Stimulated activated naive CD8-positive, alpha-beta T cell treated with anti-CD3 and anti-CD28 coated beads, Interleukin-15, Interleukin-2, amounts not matched to agents 100 U/mL and 50 U/mL, for 24 hours (primary cell): ENCODE results near the gene MFAP3.

Source experiments
- ATAC-seq: fragments of 150-1000 bp; cut with Tn5 transposase; one replicate; pipeline ENCODE4 v1.10.0; 2021
- DNase-seq: peaks from one replicate; pipeline ENCODE4 v3.0.0; 2021

Gene MFAP3

GRCh38 chr5:154092356-154093141 is 53.8 kb downstream of the MFAP3 start:
- ATAC-seq (no peak), DNase-seq (no peak)

GRCh38 chr5:154093142-154093532 is 54.4 kb downstream of the MFAP3 start:
- no peak for ATAC-seq

GRCh38 chr5:154095904-154096303 is 57.1 kb downstream of the MFAP3 start:
- no peak for ATAC-seq

More at GRCh38 chr5:154093142-154093532, 54.4 kb downstream of the MFAP3 start:
- no peak for DNase-seq

GRCh38 chr5:154097031-154097430 is 58.3 kb downstream of the MFAP3 start:
- no peak for ATAC-seq
- DNase-seq: no peak

More at GRCh38 chr5:154095904-154096303, 57.1 kb downstream of the MFAP3 start:
- DNase-seq: no peak

- DNase-seq: no peak
- no peak for ATAC-seq
Measured at GRCh38 chr5:154098465-154098864, 59.7 kb downstream of the MFAP3 start.

- ATAC-seq (no peak), DNase-seq (no peak)
Measured at GRCh38 chr5:154101184-154101583, 62.4 kb downstream of the MFAP3 start.

GRCh38 chr5:154103233-154103632 is 64.5 kb downstream of the MFAP3 start:
- ATAC-seq (no peak), DNase-seq (no peak)
